Esophagus squamous epithelium (tissue), 4 donors: ENCODE measurements around the gene ANK2.

Experiments used
- CTCF ChIP-seq, 6 experiments: fragments of 450-650 bp in 4 of 6; fragments of 200-600 bp in 2 of 6; sonication (generic) in 2 of 6; IDR thresholded peaks; one replicate each; pipeline ENCODE4 v1.5.1; 2016 to 2019; ENCODE audit warnings: antibody characterized with exemption in 6 of 6, mild to moderate bottlenecking in 4 of 6, moderate library complexity in 4 of 6
- POLR2A ChIP-seq, 4 donors: fragments of 450-650 bp; IDR thresholded peaks; one replicate each; pipeline ENCODE4 v1.6.1; 2017; ENCODE audit warnings: antibody characterized with exemption in 4 of 4, mild to moderate bottlenecking in 4 of 4, moderate library complexity in 3 of 4

- TF ChIP-seq CTCF (IDR thresholded peaks at IDR 0.05) (no peak), POLR2A (IDR thresholded peaks at IDR 0.05) (no peak)
These were observed 92.5 kb downstream of the ANK2 start for GRCh38 chr4:113141901-113142346.
